ENCODE data around the gene KIF26B.
"Not testable (repeated sequence)": the region's sequence is repeated elsewhere in the genome, so short reads cannot be mapped to it uniquely, and the experiment has no call there.

- not testable (repeated sequence) for TF ChIP-seq POLR2A, POLR2AphosphoS5, TAF1 (IDR thresholded peaks at IDR 0.05; ENCODE audit: low read depth, low read length)
Observed at GRCh38 chr1:245740336-245740735, 585.6 kb downstream of the KIF26B start.
